HPDE6-E6E7 (cell line): Measurements from ENCODE around the gene NISCH.

ENCODE experiments used
- DNase-seq: peaks from one replicate; pipeline ENCODE4 v3.0.0; 2011; ENCODE audit warnings: missing footprints; ENCODE audit errors: extremely low spot score

Gene NISCH

DNA sequence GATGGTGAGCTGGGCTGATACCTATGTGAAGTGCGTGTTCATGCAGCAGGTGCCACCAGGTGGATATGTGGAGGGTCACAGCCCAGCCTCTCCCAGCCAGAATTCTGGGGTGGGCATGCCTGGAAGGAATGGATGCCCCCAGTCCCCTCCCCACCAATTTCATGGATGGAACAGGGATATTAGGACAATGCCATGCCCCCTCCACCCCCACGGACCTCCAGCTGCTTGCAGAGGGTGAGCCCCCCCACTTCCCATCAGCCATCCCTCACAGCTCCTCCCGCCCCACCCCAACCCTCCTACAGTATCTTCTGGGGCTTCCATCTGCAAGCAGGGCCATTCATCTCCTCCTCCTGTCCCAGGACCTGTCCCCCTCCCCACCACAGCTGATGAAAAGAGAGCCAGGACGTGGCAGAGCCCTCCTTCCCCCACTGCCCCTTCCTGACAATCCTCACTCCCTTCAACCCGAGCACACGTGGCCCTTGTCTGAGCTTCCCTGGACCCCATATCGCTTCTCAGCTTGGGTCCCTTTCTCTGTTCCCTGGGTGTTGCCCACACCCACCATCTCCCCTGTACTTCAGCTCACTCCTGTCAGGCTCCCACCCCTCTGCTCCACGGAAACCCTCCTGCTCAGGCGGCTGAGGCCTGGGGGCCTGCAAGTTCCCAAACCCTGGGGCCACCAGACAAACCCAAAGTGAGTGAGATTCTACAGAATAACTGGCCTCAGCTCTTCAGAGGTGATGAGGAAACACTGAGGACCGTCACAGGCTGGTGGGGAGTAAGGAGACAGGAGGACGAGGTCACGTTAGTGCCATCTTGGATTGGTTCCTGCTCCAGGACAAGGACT is 7.7 kb upstream of the NISCH start:
- no peak for DNase-seq

- DNase-seq = no peak
Observed at GRCh38 chr3:52450489-52451236, 4.7 kb upstream of the NISCH start.

GRCh38 chr3:52451237-52452083 is 3.9 kb upstream of the NISCH start:
- no peak for DNase-seq

DNA sequence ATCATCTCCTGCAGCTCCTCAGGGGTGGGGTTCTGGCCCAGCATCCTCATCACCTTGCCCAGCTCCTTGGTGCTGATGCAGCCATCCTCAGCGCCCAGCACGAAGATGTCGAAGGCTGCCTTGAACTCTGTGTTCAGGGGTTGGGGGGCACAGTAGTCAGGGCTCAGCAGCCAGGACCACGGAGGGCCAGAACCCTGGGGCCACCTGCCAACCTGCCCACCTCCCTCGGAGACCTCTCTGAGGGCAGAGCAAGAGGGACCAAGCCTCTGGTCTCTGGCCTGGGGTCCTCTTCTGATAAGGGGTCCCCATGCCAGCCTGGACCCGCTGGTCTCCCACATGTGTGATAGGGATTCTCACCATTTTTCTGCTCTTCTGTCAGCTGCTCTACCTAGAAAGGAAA is 3.3 kb upstream of the NISCH start:
- DNase-seq = no peak

DNA sequence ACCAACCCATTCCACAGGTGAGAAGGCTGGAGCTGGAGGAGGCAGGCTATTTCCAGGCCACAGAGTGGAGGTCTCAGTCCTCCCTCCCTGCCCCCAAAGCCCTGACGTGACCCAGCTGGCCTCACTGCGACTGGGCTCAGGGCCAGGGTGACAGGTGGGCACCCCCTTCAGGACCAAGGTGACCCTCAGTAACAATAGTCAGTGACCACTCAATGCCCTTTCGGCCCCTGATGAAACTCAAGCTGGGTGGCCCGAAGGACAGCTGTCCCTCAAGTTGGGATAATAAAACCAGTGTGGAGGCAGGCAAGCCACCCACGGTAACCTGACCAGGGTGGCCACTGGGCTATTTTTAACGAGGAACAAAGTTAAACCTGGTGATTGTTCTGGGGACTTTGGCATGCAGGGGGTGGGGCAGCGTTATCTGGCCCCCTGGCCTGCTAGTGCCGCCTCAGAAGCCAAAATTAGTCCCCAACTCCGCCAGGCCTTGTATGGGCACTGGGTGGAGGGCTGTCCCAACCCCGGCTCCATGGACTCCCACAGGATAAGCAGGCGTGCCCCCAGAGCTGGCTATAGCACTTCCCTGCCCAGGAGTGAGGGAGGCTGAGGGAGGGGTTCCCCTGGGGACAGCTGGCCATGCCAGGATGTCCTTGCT is 2.7 kb upstream of the NISCH start:
- no peak for DNase-seq

DNA sequence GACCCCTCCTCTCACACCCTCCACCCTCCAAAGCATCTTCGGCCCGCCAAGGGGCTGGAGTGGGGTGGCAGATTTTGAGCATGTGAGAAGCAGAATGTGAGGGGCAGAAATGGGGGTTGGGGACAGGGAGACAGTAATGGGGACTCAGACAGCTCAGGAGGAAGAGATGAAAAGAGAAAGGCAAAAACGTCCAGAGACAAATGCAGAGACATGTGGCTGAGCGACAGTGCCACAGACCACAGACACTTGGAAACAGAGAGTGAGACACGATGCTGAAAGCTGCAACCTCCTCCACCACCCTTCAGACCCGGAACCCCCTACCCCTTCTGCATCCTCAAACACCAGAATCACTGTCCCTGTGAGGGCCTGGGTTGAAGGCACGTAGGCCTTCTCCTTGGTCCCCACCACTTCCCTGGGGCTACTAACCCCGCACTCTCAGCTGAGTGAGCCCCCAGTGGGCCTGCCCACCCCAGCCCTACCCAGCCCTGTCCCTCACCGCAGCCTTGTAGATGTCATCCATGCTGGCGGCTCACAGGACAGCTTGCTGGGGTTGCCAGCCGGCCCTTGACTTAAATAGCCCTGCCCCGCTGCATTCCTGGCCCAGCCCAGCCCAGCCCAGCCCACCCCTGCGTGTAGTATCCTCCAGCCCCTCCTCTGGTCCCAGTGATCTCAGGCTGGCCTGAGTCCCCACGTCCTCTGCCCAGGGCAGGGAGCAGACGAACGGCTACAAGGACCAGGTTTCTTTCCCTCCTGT is 1.7 kb upstream of the NISCH start, which contains the start of gene TNNC1:
Gene TNNC1 (minus strand): TSS at position 546 of the 754 bp plus-strand sequence. CDS start 26 bp downstream, at position 520.
- no peak for DNase-seq

- DNase-seq = no peak
Observed at GRCh38 chr3:52454250-52454937, 1.0 kb upstream of the NISCH start.

GRCh38 chr3:52454938-52455282 is 494 bp upstream of the NISCH start:
- no peak for DNase-seq

DNA sequence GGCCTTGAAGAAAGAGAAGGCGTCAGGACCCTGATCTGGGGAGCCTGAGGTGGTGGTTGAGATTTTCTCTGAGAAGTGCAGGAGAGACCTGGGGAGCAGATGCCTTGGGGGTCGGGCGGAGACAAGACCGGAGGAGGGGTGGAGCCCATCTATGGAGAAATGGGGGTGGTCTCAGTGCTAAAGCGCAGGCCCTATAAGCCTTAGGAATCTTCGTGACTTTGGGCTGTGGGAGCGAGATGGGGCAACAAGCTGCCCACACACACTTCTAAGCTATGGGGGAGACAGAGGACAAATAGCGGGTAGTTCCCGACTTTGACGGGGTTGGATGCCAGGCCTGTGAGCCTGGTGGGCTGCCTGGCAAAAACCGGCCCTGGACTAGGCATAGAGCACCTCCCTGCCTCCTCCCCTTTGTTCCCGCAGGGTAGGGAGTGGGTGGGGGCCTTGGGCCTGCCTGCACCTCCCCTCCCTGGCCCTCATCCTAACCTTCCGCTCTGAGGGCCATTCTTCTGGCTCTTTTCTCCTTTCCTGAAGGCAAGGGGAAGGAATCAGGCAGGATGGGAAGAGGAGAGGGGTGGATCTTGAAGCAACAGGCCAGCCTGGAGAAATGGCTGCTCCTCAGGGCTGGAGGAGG is 880 bp downstream of the NISCH start:
- no peak for DNase-seq

- no peak for DNase-seq
Observed at GRCh38 chr3:52456800-52457183, 1.4 kb downstream of the NISCH start.

GRCh38 chr3:52458031-52458760 is 2.8 kb downstream of the NISCH start:
- DNase-seq = no peak

DNA sequence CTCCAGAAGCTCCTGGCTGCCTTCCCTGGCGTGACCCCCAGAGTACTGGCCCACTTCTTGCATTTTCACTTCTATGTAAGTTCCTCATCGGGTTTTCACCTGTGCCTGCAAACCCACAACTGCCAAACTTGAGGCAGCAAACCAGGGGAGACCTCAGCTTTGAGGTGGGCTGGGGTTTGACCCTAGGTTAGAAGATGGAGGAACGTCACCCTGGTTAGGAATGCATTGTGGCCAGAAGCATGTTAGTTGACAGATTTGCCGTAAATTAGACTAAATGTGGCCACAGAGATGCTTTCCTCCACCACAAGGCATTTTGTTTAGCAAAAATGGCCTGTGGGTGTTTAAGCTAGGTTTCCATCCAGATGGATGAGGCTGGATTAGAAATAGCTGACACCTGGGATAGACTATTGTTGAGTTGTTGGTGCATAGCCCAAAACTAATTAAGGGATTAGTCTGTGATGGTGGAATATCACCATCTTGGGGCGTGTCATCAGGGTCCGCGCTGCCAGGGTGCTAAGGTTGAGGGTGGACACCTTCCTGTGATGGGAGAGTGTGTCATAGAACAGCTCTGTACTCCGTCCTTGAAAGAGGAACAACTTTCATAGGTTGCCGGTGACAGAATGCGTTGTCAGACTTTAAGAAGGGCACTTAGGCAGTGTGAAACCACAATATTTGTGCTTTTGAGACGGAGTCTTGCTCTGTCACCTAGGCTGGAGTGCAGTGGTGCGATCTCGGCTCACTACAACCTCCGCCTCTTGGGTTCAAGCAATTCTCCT is 3.6 kb downstream of the NISCH start:
- no peak for DNase-seq

- DNase-seq = no peak
Observed at GRCh38 chr3:52461874-52462273, 6.5 kb downstream of the NISCH start.

- no peak for DNase-seq
Observed at GRCh38 chr3:52463416-52463815, 8.0 kb downstream of the NISCH start.

DNA sequence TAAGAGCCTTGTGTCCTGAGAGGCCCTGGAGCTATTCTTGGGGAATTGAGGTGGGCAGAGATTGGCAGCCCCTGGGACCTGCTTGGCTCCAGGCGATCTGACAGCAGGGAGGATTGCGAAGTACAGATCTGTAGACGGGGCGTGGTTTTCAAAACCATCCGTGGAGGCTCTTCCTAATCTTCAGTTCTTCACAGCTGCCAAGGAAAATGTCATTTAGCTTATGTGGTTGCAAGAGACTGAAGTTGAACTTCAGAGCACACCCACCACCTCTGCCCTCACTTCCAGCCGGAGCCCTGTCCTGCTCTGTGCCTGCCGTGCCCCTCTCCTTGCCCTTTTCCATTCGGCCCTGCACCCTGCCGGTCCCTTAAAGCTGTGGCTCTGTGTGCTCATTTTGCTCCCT is 12.9 kb downstream of the NISCH start:
- no peak for DNase-seq

DNA sequence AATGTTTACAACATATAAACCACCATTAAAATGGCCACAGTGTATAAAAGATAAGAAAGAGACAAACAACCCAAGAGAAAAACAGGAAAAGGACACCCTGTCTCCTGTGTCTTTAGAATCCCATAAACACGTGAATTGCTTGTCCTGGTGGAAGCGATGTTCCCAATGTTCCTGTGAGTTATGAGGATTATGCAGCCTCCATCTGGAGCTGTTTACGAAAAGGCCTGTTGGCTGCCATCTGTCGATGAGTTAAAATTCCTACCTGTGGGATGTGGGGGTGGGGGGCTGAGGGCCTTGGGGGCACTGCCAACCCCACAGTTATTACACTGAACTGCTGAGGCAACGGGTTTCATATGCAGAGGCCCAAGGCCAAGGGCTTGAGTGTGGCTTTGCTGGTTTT is 13.6 kb downstream of the NISCH start:
- no peak for DNase-seq

- no peak for DNase-seq
Observed at GRCh38 chr3:52470920-52471319, 15.5 kb downstream of the NISCH start.
